H9 (cell line): ENCODE measurements around the gene MTMR1. TPM values are rescaled to one million over a fixed set of nuclear protein-coding genes. Genes with fewer than 3 reads are reported as not detected.

Source experiments
- DNase-seq: peaks from one replicate; pipeline ENCODE4 v3.0.0-alpha.2; 2017
- H2AFZ ChIP-seq: one replicate; pipeline ENCODE4 v1.6.1; 2013; ENCODE audit warnings: mild to moderate bottlenecking, low read length, control low read depth, moderate library complexity
- H2AK5ac ChIP-seq: 2 replicates; pipeline ENCODE4 v1.6.1; 2013; ENCODE audit warnings: low read length, control low read depth, mixed read lengths; ENCODE audit not compliant: insufficient read length
- H2BK120ac ChIP-seq: one replicate; pipeline ENCODE4 v1.6.1; 2013; ENCODE audit warnings: low read depth, mild to moderate bottlenecking, low read length, control low read depth, inconsistent platforms; ENCODE audit not compliant: poor library complexity, severe bottlenecking
- H2BK12ac ChIP-seq: 2 replicates; pipeline ENCODE4 v1.6.1; 2013; ENCODE audit warnings: low read length, control low read depth, mixed read lengths, low read depth; ENCODE audit not compliant: insufficient read length
- H2BK15ac ChIP-seq: 2 replicates; pipeline ENCODE4 v1.6.1; 2013; ENCODE audit warnings: low read depth, low read length, control low read depth
- H2BK20ac ChIP-seq: one replicate; pipeline ENCODE4 v1.6.1; 2013; ENCODE audit warnings: low read depth, mild to moderate bottlenecking, low read length, control low read depth, inconsistent platforms; ENCODE audit not compliant: poor library complexity, severe bottlenecking
- H2BK5ac ChIP-seq: 2 replicates; pipeline ENCODE4 v1.6.1; 2013; ENCODE audit warnings: low read length, control low read depth, mixed read lengths; ENCODE audit not compliant: insufficient read length
- H3K14ac ChIP-seq: 2 replicates; pipeline ENCODE4 v1.6.1; 2013; ENCODE audit warnings: low read length, control low read depth; ENCODE audit not compliant: insufficient read depth
- H3K18ac ChIP-seq: 2 replicates; pipeline ENCODE4 v1.6.1; 2013; ENCODE audit warnings: low read depth, mild to moderate bottlenecking, mixed read lengths, low read length, control low read depth; ENCODE audit not compliant: insufficient read length
- H3K23ac ChIP-seq: 2 replicates; pipeline ENCODE4 v1.6.1; 2013; ENCODE audit warnings: low read length, control low read depth, mixed read lengths, low read depth; ENCODE audit not compliant: insufficient read length
- H3K23me2 ChIP-seq: 2 replicates; pipeline ENCODE4 v1.6.1; 2013; ENCODE audit warnings: low read depth, mild to moderate bottlenecking, mixed read lengths, low read length, control low read depth; ENCODE audit not compliant: insufficient read length, poor library complexity, severe bottlenecking
- H3K27ac ChIP-seq: 2 replicates; pipeline ENCODE4 v1.5.1; 2013; ENCODE audit warnings: low read length, control low read depth, mixed read lengths, low read depth; ENCODE audit not compliant: insufficient read length
- H3K27me3 ChIP-seq: 2 replicates; pipeline ENCODE4 v1.6.1; 2013; ENCODE audit warnings: low read length, control low read depth, inconsistent platforms; ENCODE audit not compliant: insufficient read depth
- H3K4ac ChIP-seq: 2 replicates; pipeline ENCODE4 v1.6.1; 2013; ENCODE audit warnings: low read depth, mild to moderate bottlenecking, control low read depth, inconsistent platforms, low read length, moderate library complexity
- H3K4me1 ChIP-seq: 2 replicates; pipeline ENCODE4 v1.6.1; 2013; ENCODE audit warnings: low read length, control low read depth, inconsistent platforms; ENCODE audit not compliant: insufficient read depth
- H3K4me2 ChIP-seq: 2 replicates; pipeline ENCODE4 v1.6.1; 2013; ENCODE audit warnings: low read length, control low read depth, mixed read lengths; ENCODE audit not compliant: insufficient read length, insufficient read depth
- H3K56ac ChIP-seq: 2 replicates; pipeline ENCODE4 v1.6.1; 2013; ENCODE audit warnings: low read depth, mild to moderate bottlenecking, mixed read lengths, low read length, control low read depth; ENCODE audit not compliant: insufficient read length
- H3K79me1 ChIP-seq: 2 replicates; pipeline ENCODE4 v1.6.1; 2013; ENCODE audit warnings: low read depth, mild to moderate bottlenecking, moderate library complexity, low read length, control low read depth, inconsistent platforms; ENCODE audit not compliant: insufficient read depth, poor library complexity, severe bottlenecking
- H3K79me2 ChIP-seq: 2 replicates; pipeline ENCODE4 v1.6.1; 2013; ENCODE audit warnings: low read length, control low read depth, inconsistent platforms; ENCODE audit not compliant: insufficient read depth
- H3K9ac ChIP-seq: 2 replicates; pipeline ENCODE4 v1.6.1; 2013; ENCODE audit warnings: low read length, control low read depth, mixed read lengths; ENCODE audit not compliant: insufficient read length; ENCODE audit errors: extremely low read depth
- H3K9me3 ChIP-seq: one replicate; pipeline ENCODE4 v1.6.1; 2013; ENCODE audit warnings: low read depth, low read length, inconsistent platforms; ENCODE audit not compliant: control insufficient read depth
- H3T11ph ChIP-seq: one replicate; pipeline ENCODE4 v1.6.1; 2013; ENCODE audit warnings: mild to moderate bottlenecking, low read length, control low read depth, inconsistent platforms
- H4K20me1 ChIP-seq: one replicate; pipeline ENCODE4 v1.6.1; 2013; ENCODE audit not compliant: control insufficient read depth, insufficient read length, insufficient read depth
- H4K5ac ChIP-seq: 2 replicates; pipeline ENCODE4 v1.6.1; 2013; ENCODE audit warnings: low read depth, mild to moderate bottlenecking, mixed read lengths, low read length, control low read depth; ENCODE audit not compliant: insufficient read length
- H4K8ac ChIP-seq: replicated peaks from 2 replicates; pipeline ENCODE4 v1.6.1; 2013; ENCODE audit warnings: low read length, control low read depth, mixed read lengths, low read depth; ENCODE audit not compliant: insufficient read length
- H4K91ac ChIP-seq: 2 replicates; pipeline ENCODE4 v1.6.1; 2013; ENCODE audit warnings: low read depth, mild to moderate bottlenecking, moderate library complexity, mixed read lengths, low read length, control low read depth; ENCODE audit not compliant: insufficient read length
- H3K27ac Mint-ChIP-seq, 3 experiments: 2 replicates in 2 of 3; 3 replicates in 1 of 3; pipeline ENCODE4 v1.8.0; 2020 to 2021; ENCODE audit warnings: mixed read lengths in 3 of 3, mild to moderate bottlenecking in 1 of 3, moderate library complexity in 1 of 3
- H3K27me3 Mint-ChIP-seq: 2 replicates; pipeline ENCODE4 v1.8.0; 2021; ENCODE audit warnings: low read depth, mild to moderate bottlenecking, moderate library complexity, mixed read lengths
- H3K36me3 Mint-ChIP-seq, 3 experiments: 2 replicates in 2 of 3; 3 replicates in 1 of 3; pipeline ENCODE4 v1.8.0; 2020 to 2021; ENCODE audit warnings: low read depth in 3 of 3, mixed read lengths in 3 of 3; ENCODE audit not compliant: insufficient read depth in 1 of 3
- H3K4me1 Mint-ChIP-seq, 2 experiments: 2 replicates each; pipeline ENCODE4 v1.8.0; 2020; ENCODE audit warnings: mixed read lengths in 2 of 2
- H3K4me3 Mint-ChIP-seq, 2 experiments: 2 replicates in 1 of 2; 3 replicates in 1 of 2; pipeline ENCODE4 v1.8.0; 2020 to 2021; ENCODE audit warnings: mild to moderate bottlenecking in 2 of 2, mixed read lengths in 2 of 2, moderate library complexity in 1 of 2
- H3K9me3 Mint-ChIP-seq, 2 experiments: 2 replicates in 1 of 2; 3 replicates in 1 of 2; pipeline ENCODE4 v1.8.0; 2020; ENCODE audit warnings: mild to moderate bottlenecking in 2 of 2, mixed read lengths in 2 of 2, moderate library complexity in 1 of 2
- CTCF ChIP-seq: fragments of 200-600 bp; sonication (generic); conservative IDR thresholded peaks from 3 replicates; pipeline ENCODE4 v1.8.0; 2021; ENCODE audit warnings: antibody characterized with exemption, mild to moderate bottlenecking
- WGBS: extraction: QIAGEN DNeasy Blood & Tissue Kit; methylation state at CpG from one replicate; pipeline ENCODE4 v1.1.7; 2013; ENCODE audit warnings: missing lambda C conversion rate, low lambda C conversion rate, mixed read lengths; ENCODE audit not compliant: insufficient read length; ENCODE audit errors: extremely low coverage; 5-methylcytosine and 5-hydroxymethylcytosine counted together
- total RNA-seq: library from RNA; stranded (reverse); gene quantifications from 2 replicates; pipeline ENCODE4 v1.2.1, GENCODE V29; 2021

MTMR1 gene
- total RNA-seq, 1 experiment from 2014 or later = 25.2 TPM

- no peak for TF ChIP-seq CTCF
- peaks cover 56 to 58% of the 10 kb centered on the region in 2 experiments for H3K9me3 Mint-ChIP-seq
Observed at GRCh38 chrX:150752124-150752523, 58.9 kb downstream of the MTMR1 start.

More at GRCh38 chrX:150752124-150752523, 58.9 kb downstream of the MTMR1 start:
- H2BK20ac ChIP-seq = no peak overlapping the region
- H3K79me2 ChIP-seq = no peaks in the 10 kb centered on the region
- Mint-ChIP-seq H3K4me3 (no peak overlapping the region), H3K4me1 (no peaks in the 10 kb centered on the region), H3K27me3 (no peaks in the 10 kb centered on the region; the same call in 1 of the 2 replicates), H3K27ac (no peak overlapping the region), H3K36me3 (peaks cover 13 to 36% (median 18%) of the 10 kb centered on the region in 3 experiments; a peak in 6 of 7 replicates)
- H2AFZ ChIP-seq = no peak overlapping the region
- no peaks in the 10 kb centered on the region for H3K27me3 ChIP-seq
- no peak overlapping the region for H3K9ac ChIP-seq
- no peak overlapping the region for H3K56ac ChIP-seq
- H3K23ac ChIP-seq = no peak overlapping the region
- H3K18ac ChIP-seq = no peak overlapping the region
- H4K20me1 ChIP-seq = no peaks in the 10 kb centered on the region
- no peak overlapping the region for H2AK5ac ChIP-seq
- H3K23me2 ChIP-seq = peaks cover 3% of the 10 kb centered on the region
- H3K4me2 ChIP-seq = no peak overlapping the region
- H4K5ac ChIP-seq = no peak overlapping the region
- H4K8ac ChIP-seq = no peak overlapping the region
- no peak overlapping the region for H3K4ac ChIP-seq
- H3K79me1 ChIP-seq = no peaks in the 10 kb centered on the region
- no peak overlapping the region for H4K91ac ChIP-seq
- no peak for DNase-seq
- no peak overlapping the region for H3K27ac ChIP-seq
- no peak overlapping the region for H2BK15ac ChIP-seq
- H3T11ph ChIP-seq = no peak overlapping the region
- no peak overlapping the region for H2BK12ac ChIP-seq
- H2BK120ac ChIP-seq = no peak overlapping the region
- no peaks in the 10 kb centered on the region for H3K9me3 ChIP-seq
- no peaks in the 10 kb centered on the region for H3K4me1 ChIP-seq
- no peak overlapping the region for H3K14ac ChIP-seq
- WGBS = no CpG with 5 or more reads among the region's 3 CpGs
- H2BK5ac ChIP-seq = no peak overlapping the region
